Measurements from ENCODE around the gene GJD3. TPM values are rescaled to one million over a fixed set of nuclear protein-coding genes. Genes with fewer than 3 reads are reported as not detected.
"Not testable (repeated sequence)": the region's sequence is repeated elsewhere in the genome, so short reads cannot be mapped to it uniquely, and the experiment has no call there.

Gene GJD3
- total and polyA plus RNA-seq, 2 donors (not counting 3 experiments of a cell fraction or from before 2014, with no cell fraction given), result 0.10 to 0.40 TPM

DNA sequence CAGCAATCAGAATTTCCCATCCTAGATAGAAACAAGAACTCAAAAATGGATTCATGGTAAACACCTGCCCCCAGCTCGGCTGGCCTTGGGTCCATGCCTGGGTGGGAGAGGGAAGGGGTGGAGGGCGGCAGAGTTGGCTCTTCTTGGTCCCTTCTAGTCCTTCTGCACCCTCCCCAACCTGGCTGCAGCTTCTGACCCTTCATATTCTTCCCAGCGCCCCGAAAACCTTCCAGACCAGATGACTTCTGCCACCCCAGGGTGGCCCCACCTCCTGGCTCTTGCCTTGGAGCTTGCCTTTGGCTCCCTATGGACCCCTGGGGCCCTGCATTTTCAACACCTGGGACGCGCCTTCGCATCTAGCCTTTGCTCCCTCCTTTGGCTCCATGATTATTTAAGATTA, 5.4 kb upstream of the GJD3 start:
- no peak for FAIRE-seq
- ChIA-PET CTCF (interaction anchor here (1.3 kb wide), 1 partner anchor 12 kb away, joined by 5 read pairs; no protein-coding TSS in a partner anchor), POLR2A (no interaction called here)

DNA sequence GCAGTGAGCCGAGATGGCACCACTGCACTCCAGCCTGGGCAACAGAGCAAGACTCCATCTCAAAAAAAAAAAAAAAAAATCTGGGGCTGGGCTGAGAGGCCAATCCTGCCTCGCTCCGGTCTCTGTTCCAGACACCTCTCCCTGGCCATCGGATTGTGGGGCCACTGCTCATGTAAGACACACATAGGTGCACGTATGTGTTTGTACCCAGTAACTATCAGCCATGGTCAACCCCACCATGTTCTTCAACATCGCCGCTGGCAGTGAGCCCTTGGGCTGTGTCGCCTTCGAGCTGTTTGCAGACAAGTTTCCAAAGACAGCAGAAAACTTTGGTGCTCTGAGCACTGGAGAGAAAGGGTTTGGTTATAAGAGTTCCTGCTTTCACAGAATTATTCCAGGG, 3.2 kb upstream of the GJD3 start:
- H3K27ac ChIP-seq (ENCODE audit: insufficient read depth, low read depth, low read length); dilution Hi-C loops (cut with MboI; ENCODE audit: extremely low pct_ligation_motif_present, low sequenced_read_pairs); BruUV-seq (replicated peaks); POLR2A ChIA-PET; DNase-seq (ENCODE audit: low read depth, low spot score); H2AFZ ChIP-seq (ENCODE audit: low read depth, low read length); H3K9ac ChIP-seq (replicated peaks; ENCODE audit: extremely low read depth, insufficient read depth, low read length); FAIRE-seq; H3K4me1 ChIP-seq (ENCODE audit: control insufficient read depth, extremely low read depth, insufficient read depth, low read length); H3K4me3 ChIP-seq (replicated peaks in 1 of 3; ENCODE audit: insufficient read depth in 1 of 3, low read depth in 1 of 3, low read length in 3 of 3); H3K9me3 ChIP-seq (replicated peaks; ENCODE audit: control insufficient read depth, insufficient read depth, low read length); H3K36me3 ChIP-seq (ENCODE audit: control insufficient read depth in 2 of 2, extremely low read depth in 1 of 2, insufficient read depth in 2 of 2, low read length in 2 of 2); H3K9me1 ChIP-seq (replicated peaks; ENCODE audit: control insufficient read depth, extremely low read depth, insufficient read depth, low read length); H4K20me1 ChIP-seq (replicated peaks; ENCODE audit: control insufficient read depth, extremely low read depth, insufficient read depth, low read length); H3K79me2 ChIP-seq (ENCODE audit: control insufficient read depth, insufficient read depth, low read length); intact Hi-C loops (cut with micrococcal nuclease); H3K27me3 ChIP-seq (ENCODE audit: control insufficient read depth in 2 of 2, insufficient read depth in 2 of 2, low read length in 2 of 2); H3K4me2 ChIP-seq (ENCODE audit: insufficient read depth, low read length): not testable (repeated sequence)
- CTCF ChIA-PET, result interaction anchor here (0.6 to 1.4 kb wide), 3 partner anchors 108 to 166 kb away, joined by 3 to 7 read pairs (median 3); no protein-coding TSS in a partner anchor

More for the DNA sequence above, 5.4 kb upstream of the GJD3 start:
- no peak for TF ChIP-seq MYC (IDR thresholded peaks at IDR 0.05; ENCODE audit: low read depth, low read length)
- no peak for TF ChIP-seq GATA2 (IDR thresholded peaks at IDR 0.05; ENCODE audit: insufficient read depth, insufficient read length, low read depth, low read length)
- TF ChIP-seq, protein P1, sequence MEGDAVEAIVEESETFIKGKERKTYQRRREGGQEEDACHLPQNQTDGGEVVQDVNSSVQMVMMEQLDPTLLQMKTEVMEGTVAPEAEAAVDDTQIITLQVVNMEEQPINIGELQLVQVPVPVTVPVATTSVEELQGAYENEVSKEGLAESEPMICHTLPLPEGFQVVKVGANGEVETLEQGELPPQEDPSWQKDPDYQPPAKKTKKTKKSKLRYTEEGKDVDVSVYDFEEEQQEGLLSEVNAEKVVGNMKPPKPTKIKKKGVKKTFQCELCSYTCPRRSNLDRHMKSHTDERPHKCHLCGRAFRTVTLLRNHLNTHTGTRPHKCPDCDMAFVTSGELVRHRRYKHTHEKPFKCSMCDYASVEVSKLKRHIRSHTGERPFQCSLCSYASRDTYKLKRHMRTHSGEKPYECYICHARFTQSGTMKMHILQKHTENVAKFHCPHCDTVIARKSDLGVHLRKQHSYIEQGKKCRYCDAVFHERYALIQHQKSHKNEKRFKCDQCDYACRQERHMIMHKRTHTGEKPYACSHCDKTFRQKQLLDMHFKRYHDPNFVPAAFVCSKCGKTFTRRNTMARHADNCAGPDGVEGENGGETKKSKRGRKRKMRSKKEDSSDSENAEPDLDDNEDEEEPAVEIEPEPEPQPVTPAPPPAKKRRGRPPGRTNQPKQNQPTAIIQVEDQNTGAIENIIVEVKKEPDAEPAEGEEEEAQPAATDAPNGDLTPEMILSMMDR (IDR thresholded peaks at IDR 0.05; ENCODE audit: extremely low read depth in 1 of 2, insufficient read depth in 1 of 2, low read depth in 1 of 2, low read length in 2 of 2), result no peak
- TF ChIP-seq FOS (IDR thresholded peaks at IDR 0.05; ENCODE audit: borderline replicate concordance, insufficient read depth, low read length), result no peak
- TF ChIP-seq POLR2A (IDR thresholded peaks at IDR 0.05; ENCODE audit: low read depth, low read length), result no peak
- no peak for TF ChIP-seq EZH2 (IDR thresholded peaks at IDR 0.05; ENCODE audit: borderline replicate concordance, low read depth, low read length, severe bottlenecking)
- TF ChIP-seq, protein P2, sequence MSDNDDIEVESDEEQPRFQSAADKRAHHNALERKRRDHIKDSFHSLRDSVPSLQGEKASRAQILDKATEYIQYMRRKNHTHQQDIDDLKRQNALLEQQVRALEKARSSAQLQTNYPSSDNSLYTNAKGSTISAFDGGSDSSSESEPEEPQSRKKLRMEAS (IDR thresholded peaks at IDR 0.05; ENCODE audit: insufficient read depth, insufficient read length), result no peak
- TF ChIP-seq JUN (IDR thresholded peaks at IDR 0.05; ENCODE audit: borderline replicate concordance, insufficient read depth, insufficient read length, low read depth), result no peak
- no peak for TF ChIP-seq POLR2AphosphoS5 (IDR thresholded peaks at IDR 0.05; ENCODE audit: insufficient read depth, low read depth, low read length)
- no peak overlapping the region for H3K9ac ChIP-seq (replicated peaks; ENCODE audit: extremely low read depth, insufficient read depth, low read length)
- H4K20me1 ChIP-seq (replicated peaks; ENCODE audit: control insufficient read depth, extremely low read depth, insufficient read depth, low read length), result no peaks in the 10 kb centered on the region
- no TSS peak for BruUV-seq (replicated peaks)
- H3K36me3 ChIP-seq (ENCODE audit: control insufficient read depth in 2 of 2, extremely low read depth in 1 of 2, insufficient read depth in 2 of 2, low read length in 2 of 2), result no peaks in the 10 kb centered on the region
- no peak overlapping the region for H3K4me2 ChIP-seq (ENCODE audit: insufficient read depth, low read length)
- intact Hi-C loops (cut with micrococcal nuclease), result no loop called here
- H3K4me1 ChIP-seq (ENCODE audit: control insufficient read depth, extremely low read depth, insufficient read depth, low read length), result no peaks in the 10 kb centered on the region
- no peak overlapping the region for H3K4me3 ChIP-seq (replicated peaks in 1 of 3; ENCODE audit: insufficient read depth in 1 of 3, low read depth in 1 of 3, low read length in 3 of 3)
- H3K27me3 ChIP-seq (ENCODE audit: control insufficient read depth in 2 of 2, insufficient read depth in 2 of 2, low read length in 2 of 2), result no peaks in the 10 kb centered on the region
- no peaks in the 10 kb centered on the region for H3K9me1 ChIP-seq (replicated peaks; ENCODE audit: control insufficient read depth, extremely low read depth, insufficient read depth, low read length)
- H2AFZ ChIP-seq (ENCODE audit: low read depth, low read length), result no peak overlapping the region
- no peak for DNase-seq (ENCODE audit: low read depth, low spot score)
- no peaks in the 10 kb centered on the region for H3K79me2 ChIP-seq (ENCODE audit: control insufficient read depth, insufficient read depth, low read length)
- dilution Hi-C loops (cut with MboI; ENCODE audit: extremely low pct_ligation_motif_present, low sequenced_read_pairs), result no loop called here
- H3K27ac ChIP-seq (ENCODE audit: insufficient read depth, low read depth, low read length), result no peak overlapping the region
- H3K9me3 ChIP-seq (replicated peaks; ENCODE audit: control insufficient read depth, insufficient read depth, low read length), result no peaks in the 10 kb centered on the region

Measured in endothelial cell of umbilical vein (primary cell).